Nephron (organoid): Measurements from ENCODE around the gene COMMD10.
"Not testable (repeated sequence)": the region's sequence is repeated elsewhere in the genome, so short reads cannot be mapped to it uniquely, and the experiment has no call there.

ENCODE experiments used
- H3K27ac Mint-ChIP-seq, 3 experiments: 2 replicates each; pipeline ENCODE4 v1.8.0; 2020; ENCODE audit warnings: mixed read lengths in 3 of 3, mild to moderate bottlenecking in 2 of 3, moderate library complexity in 1 of 3
- H3K27me3 Mint-ChIP-seq: 2 replicates; pipeline ENCODE4 v1.8.0; 2021; ENCODE audit warnings: low read depth, mild to moderate bottlenecking, moderate library complexity, mixed read lengths
- H3K36me3 Mint-ChIP-seq: 2 replicates; pipeline ENCODE4 v1.8.0; 2020; ENCODE audit warnings: low read depth, mixed read lengths
- H3K4me1 Mint-ChIP-seq: 2 replicates; pipeline ENCODE4 v1.8.0; 2020; ENCODE audit warnings: mixed read lengths
- H3K4me3 Mint-ChIP-seq, 3 experiments: 2 replicates each; pipeline ENCODE4 v1.8.0; 2020; ENCODE audit warnings: mild to moderate bottlenecking in 3 of 3, mixed read lengths in 3 of 3, moderate library complexity in 2 of 3
- H3K9me3 Mint-ChIP-seq: 2 replicates; pipeline ENCODE4 v1.8.0; 2020; ENCODE audit warnings: mixed read lengths
- CTCF ChIP-seq, 3 experiments: fragments of 200-600 bp; sonication (generic); IDR thresholded peaks; one replicate each; pipeline ENCODE4 v1.5.0; 2021; ENCODE audit warnings: antibody characterized with exemption in 3 of 3; ENCODE audit not compliant: unreplicated experiment in 3 of 3

COMMD10 gene

GRCh38 chr5:116084287-116084691 lies 536 bp upstream of the COMMD10 start:
- Mint-ChIP-seq H3K36me3 (peaks cover 34% of the 10 kb centered on the region), H3K4me3 (peak overlapping the region; percentile 90 to 100 (median 96)), H3K27ac (peak overlapping the region; percentile 92 to 99 (median 99)), H3K4me1 (peaks cover 17% of the 10 kb centered on the region), H3K27me3 (no peaks in the 10 kb centered on the region), H3K9me3 (peaks cover 2% of the 10 kb centered on the region)
- TF ChIP-seq CTCF (IDR thresholded peaks at IDR 0.05; ENCODE audit: unreplicated experiment in 3 of 3), result no peak

- peak overlapping the region; percentile 99 to 100 (median 99) for H3K27ac Mint-ChIP-seq
- not testable (repeated sequence) for H3K27me3 Mint-ChIP-seq
Observed at GRCh38 chr5:116086309-116086708, 1.5 kb downstream of the COMMD10 start.

GRCh38 chr5:116088062-116088461 lies 3.2 kb downstream of the COMMD10 start:
- H3K4me1 Mint-ChIP-seq, result peaks cover 17% of the 10 kb centered on the region
- peaks cover 38% of the 10 kb centered on the region for H3K36me3 Mint-ChIP-seq
- H3K27me3 Mint-ChIP-seq, result no peaks in the 10 kb centered on the region
- no peak overlapping the region for H3K27ac Mint-ChIP-seq
- no peak overlapping the region for H3K4me3 Mint-ChIP-seq
- TF ChIP-seq CTCF (IDR thresholded peaks at IDR 0.05; ENCODE audit: unreplicated experiment in 3 of 3), result no peak
- no peaks in the 10 kb centered on the region for H3K9me3 Mint-ChIP-seq

More at GRCh38 chr5:116086309-116086708, 1.5 kb downstream of the COMMD10 start:
- peak overlapping the region; percentile 83 to 100 (median 90) for H3K4me3 Mint-ChIP-seq
- peaks cover 36% of the 10 kb centered on the region for H3K36me3 Mint-ChIP-seq
- peaks cover 17% of the 10 kb centered on the region for H3K4me1 Mint-ChIP-seq
- H3K9me3 Mint-ChIP-seq, result not testable (repeated sequence)

- H3K4me1 Mint-ChIP-seq, result peaks cover 9% of the 10 kb centered on the region
- no peaks in the 10 kb centered on the region for H3K9me3 Mint-ChIP-seq
- TF ChIP-seq CTCF (IDR thresholded peaks at IDR 0.05; ENCODE audit: unreplicated experiment in 3 of 3), result no peak
- H3K27me3 Mint-ChIP-seq, result no peaks in the 10 kb centered on the region
- H3K27ac Mint-ChIP-seq, result no peak overlapping the region
- peaks cover 47% of the 10 kb centered on the region for H3K36me3 Mint-ChIP-seq
- H3K4me3 Mint-ChIP-seq, result no peak overlapping the region
Observed at GRCh38 chr5:116090302-116090701, 5.5 kb downstream of the COMMD10 start.

GRCh38 chr5:116091416-116091815 lies 6.6 kb downstream of the COMMD10 start:
- Mint-ChIP-seq H3K27ac (no peak overlapping the region), H3K9me3 (no peaks in the 10 kb centered on the region), H3K4me3 (no peak overlapping the region), H3K36me3 (peaks cover 52% of the 10 kb centered on the region), H3K4me1 (no peaks in the 10 kb centered on the region), H3K27me3 (no peaks in the 10 kb centered on the region)
- no peak for TF ChIP-seq CTCF (IDR thresholded peaks at IDR 0.05; ENCODE audit: unreplicated experiment in 3 of 3)

- no peak overlapping the region for H3K4me3 Mint-ChIP-seq
- peaks cover 9% of the 10 kb centered on the region for H3K9me3 Mint-ChIP-seq
- no peaks in the 10 kb centered on the region for H3K27me3 Mint-ChIP-seq
- H3K27ac Mint-ChIP-seq, result no peak overlapping the region
- H3K4me1 Mint-ChIP-seq, result no peaks in the 10 kb centered on the region
- H3K36me3 Mint-ChIP-seq, result peaks cover 72% of the 10 kb centered on the region
- no peak for TF ChIP-seq CTCF (IDR thresholded peaks at IDR 0.05; ENCODE audit: unreplicated experiment in 3 of 3)
Observed at GRCh38 chr5:116097301-116097700, 12.5 kb downstream of the COMMD10 start.
